ENCODE measurements around the gene CCNYL1. TPM values are rescaled to one million over a fixed set of nuclear protein-coding genes. Genes with fewer than 3 reads are reported as not detected.

Gene CCNYL1
- total and polyA plus RNA-seq, 2 experiments from 2014 or later: 13.7 to 17.6 TPM

DNA sequence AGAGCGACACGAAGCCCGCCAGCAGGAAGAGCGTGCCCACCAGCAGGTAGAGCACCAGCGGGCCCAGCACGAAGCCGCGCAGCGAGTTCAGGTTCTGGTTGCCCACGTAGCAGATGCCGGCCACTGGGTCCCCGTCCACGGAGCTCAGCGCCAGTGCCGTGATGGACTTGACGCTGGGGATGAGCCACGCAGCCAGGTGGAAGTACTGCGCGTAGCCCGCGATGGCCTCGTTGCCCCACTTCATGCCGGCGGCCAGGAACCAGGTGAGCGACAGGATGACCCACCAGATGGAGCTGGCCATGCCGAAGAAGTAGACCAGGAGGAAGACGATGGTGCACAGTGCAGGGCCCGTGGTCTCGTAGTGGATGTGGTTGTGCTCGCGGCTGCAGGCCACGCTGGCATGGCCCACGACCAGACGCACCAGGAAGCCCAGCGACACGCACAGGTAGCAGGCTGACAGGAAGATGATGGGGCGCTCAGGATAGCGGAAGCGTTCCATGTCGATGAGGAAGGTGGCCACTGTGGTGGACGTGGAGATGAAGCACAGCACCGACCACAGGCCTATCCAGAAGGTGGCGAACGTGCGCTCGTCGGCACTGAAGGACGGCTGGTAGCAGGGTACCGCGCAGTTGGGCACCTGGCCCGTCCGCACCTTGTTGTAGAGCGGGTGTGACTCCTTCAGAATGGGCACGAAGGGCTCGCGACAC, 56.2 kb downstream of the CCNYL1 start:
- 50% methylated on average over 45 of the region's 56 CpGs for WGBS (ENCODE audit: low lambda C conversion rate, missing lambda C conversion rate)
- H3K27me3 ChIP-seq: no peaks in the 10 kb centered on the region
- H3K36me3 ChIP-seq (replicated peaks; ENCODE audit: insufficient read depth, low read depth): no peaks in the 10 kb centered on the region
- peaks cover 58% of the 10 kb centered on the region for H3K79me2 ChIP-seq
- peaks cover 24% of the 10 kb centered on the region for H3K4me1 ChIP-seq (ENCODE audit: insufficient read depth)
- peak overlapping the region; percentile 97 for H3K27ac ChIP-seq
- H3K9me2 ChIP-seq (replicated peaks; ENCODE audit: insufficient read depth): no peaks in the 10 kb centered on the region
- H2AFZ ChIP-seq: no peak overlapping the region
- H3K4me3 ChIP-seq: peak overlapping the region; percentile 89
- DNase-seq (ENCODE audit: low spot score): peak; percentile 67
- H3K4me2 ChIP-seq: peak overlapping the region; percentile 96
- H4K20me1 ChIP-seq (ENCODE audit: insufficient read depth, poor library complexity, severe bottlenecking): peaks cover 5% of the 10 kb centered on the region
- no peak for TF ChIP-seq EZH2 (IDR thresholded peaks at IDR 0.05; ENCODE audit: borderline replicate concordance)
- TF ChIP-seq, protein P1, sequence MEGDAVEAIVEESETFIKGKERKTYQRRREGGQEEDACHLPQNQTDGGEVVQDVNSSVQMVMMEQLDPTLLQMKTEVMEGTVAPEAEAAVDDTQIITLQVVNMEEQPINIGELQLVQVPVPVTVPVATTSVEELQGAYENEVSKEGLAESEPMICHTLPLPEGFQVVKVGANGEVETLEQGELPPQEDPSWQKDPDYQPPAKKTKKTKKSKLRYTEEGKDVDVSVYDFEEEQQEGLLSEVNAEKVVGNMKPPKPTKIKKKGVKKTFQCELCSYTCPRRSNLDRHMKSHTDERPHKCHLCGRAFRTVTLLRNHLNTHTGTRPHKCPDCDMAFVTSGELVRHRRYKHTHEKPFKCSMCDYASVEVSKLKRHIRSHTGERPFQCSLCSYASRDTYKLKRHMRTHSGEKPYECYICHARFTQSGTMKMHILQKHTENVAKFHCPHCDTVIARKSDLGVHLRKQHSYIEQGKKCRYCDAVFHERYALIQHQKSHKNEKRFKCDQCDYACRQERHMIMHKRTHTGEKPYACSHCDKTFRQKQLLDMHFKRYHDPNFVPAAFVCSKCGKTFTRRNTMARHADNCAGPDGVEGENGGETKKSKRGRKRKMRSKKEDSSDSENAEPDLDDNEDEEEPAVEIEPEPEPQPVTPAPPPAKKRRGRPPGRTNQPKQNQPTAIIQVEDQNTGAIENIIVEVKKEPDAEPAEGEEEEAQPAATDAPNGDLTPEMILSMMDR (IDR thresholded peaks at IDR 0.05; ENCODE audit: poor library complexity): peak; percentile 47
- no peaks in the 10 kb centered on the region for H3K9me3 ChIP-seq (ENCODE audit: low read depth)

DNA sequence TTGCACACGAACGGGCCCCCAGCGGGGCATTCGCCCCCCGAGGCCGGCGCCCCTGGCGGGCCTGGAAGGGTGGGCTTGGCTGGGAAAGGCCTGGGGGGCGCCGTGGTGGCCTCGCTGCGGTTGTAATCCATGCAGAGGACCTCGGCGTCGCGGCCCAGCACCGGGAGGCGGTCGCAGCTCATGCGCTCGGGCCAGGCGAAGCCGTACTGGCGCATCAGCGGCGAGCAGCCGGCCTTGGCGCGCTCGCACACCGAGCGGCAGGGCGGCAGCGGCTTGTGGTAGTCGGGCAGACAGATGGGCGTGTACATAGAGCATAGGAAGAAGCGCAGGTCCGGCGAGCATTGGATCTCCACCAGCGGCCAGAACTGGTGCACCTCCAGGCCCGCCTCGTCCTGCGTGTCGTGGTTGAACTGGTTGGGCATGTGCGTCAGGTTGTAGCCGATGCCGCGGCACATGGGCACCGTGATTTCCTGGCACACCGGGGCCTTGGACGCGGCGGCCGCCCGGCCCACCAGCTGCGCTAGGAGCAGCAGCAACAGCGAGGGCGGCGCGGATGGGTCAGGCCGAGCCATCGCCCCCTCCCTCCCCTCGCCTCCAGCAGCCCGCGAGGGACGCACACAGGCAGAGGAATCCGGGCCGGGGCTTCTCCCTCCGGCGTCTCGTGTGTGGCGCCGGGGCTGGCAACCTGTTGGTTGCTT, 56.9 kb downstream of the CCNYL1 start:
- peak overlapping the region; percentile 85 for H2AFZ ChIP-seq
- no peaks in the 10 kb centered on the region for H3K27me3 ChIP-seq
- H3K4me3 ChIP-seq: peak overlapping the region; percentile 89
- H3K4me1 ChIP-seq (ENCODE audit: insufficient read depth): peaks cover 17% of the 10 kb centered on the region
- peak; percentile 62 for DNase-seq (ENCODE audit: low spot score)
- WGBS (ENCODE audit: low lambda C conversion rate, missing lambda C conversion rate): 2% methylated on average over 59 of the region's 73 CpGs
- peak overlapping the region; percentile 97 for H3K27ac ChIP-seq
- no peaks in the 10 kb centered on the region for H3K9me2 ChIP-seq (replicated peaks; ENCODE audit: insufficient read depth)
- no peaks in the 10 kb centered on the region for H3K36me3 ChIP-seq (replicated peaks; ENCODE audit: insufficient read depth, low read depth)
- H3K9me3 ChIP-seq (ENCODE audit: low read depth): no peaks in the 10 kb centered on the region
- TF ChIP-seq, protein P1 (IDR thresholded peaks at IDR 0.05; ENCODE audit: poor library complexity): no peak
- TF ChIP-seq EZH2 (IDR thresholded peaks at IDR 0.05; ENCODE audit: borderline replicate concordance): no peak
- TF ChIP-seq EZH2phosphoT487 (IDR thresholded peaks at IDR 0.05; ENCODE audit: low read depth, severe bottlenecking, unreplicated experiment): no peak
- H3K79me2 ChIP-seq: peaks cover 51% of the 10 kb centered on the region
- peaks cover 5% of the 10 kb centered on the region for H4K20me1 ChIP-seq (ENCODE audit: insufficient read depth, poor library complexity, severe bottlenecking)
- H3K4me2 ChIP-seq: peak overlapping the region; percentile 96

DNA sequence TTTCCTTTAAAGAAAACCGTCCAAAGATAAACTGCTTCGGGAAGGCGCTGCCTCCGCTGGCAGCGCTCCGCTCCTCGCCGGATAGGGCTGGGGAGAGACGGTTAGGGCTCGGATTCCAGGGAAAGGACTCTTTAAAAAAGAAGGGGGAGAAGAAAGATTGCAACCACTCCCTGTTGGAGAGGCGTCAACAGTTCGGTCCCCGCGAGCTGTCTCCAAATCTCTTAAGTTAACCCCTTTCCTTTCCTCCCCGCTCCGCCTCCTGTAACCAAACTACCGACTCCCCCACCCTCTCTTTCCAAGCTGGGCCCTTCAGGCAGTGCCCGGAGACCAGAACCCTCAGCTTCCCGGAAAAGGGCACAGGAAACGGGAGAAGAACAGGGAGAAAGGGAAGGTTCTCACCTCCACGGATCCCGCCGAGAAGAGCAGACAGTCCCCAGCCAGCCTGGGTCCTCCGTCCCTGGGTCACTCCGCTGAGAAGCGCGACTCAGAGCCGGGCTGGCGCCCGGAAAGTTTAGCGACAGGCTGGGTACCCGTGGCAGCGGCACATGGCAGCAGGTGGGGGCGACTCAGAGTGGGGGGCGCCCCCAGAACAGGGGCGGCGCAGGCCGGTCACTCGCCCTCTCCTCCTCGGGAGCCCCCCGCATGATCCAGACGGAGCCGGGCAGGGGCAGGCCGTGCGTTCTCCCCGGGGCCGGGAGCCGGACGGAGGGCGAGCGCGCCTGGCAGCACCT, 57.6 kb downstream of the CCNYL1 start:
- TF ChIP-seq EZH2phosphoT487 (IDR thresholded peaks at IDR 0.05; ENCODE audit: low read depth, severe bottlenecking, unreplicated experiment) (no peak), EZH2 (IDR thresholded peaks at IDR 0.05; ENCODE audit: borderline replicate concordance) (no peak)
- TF ChIP-seq, protein P1 (IDR thresholded peaks at IDR 0.05; ENCODE audit: poor library complexity): no peak
- WGBS (ENCODE audit: low lambda C conversion rate, missing lambda C conversion rate): 1% methylated on average over 47 of the region's 52 CpGs
- H2AFZ ChIP-seq: peak overlapping the region; percentile 85
- no peaks in the 10 kb centered on the region for H3K27me3 ChIP-seq
- peaks cover 5% of the 10 kb centered on the region for H4K20me1 ChIP-seq (ENCODE audit: insufficient read depth, poor library complexity, severe bottlenecking)
- H3K4me2 ChIP-seq: peak overlapping the region; percentile 96
- peaks cover 44% of the 10 kb centered on the region for H3K79me2 ChIP-seq
- H3K27ac ChIP-seq: peak overlapping the region; percentile 97
- DNase-seq (ENCODE audit: low spot score): peak; percentile 50
- H3K9me3 ChIP-seq (ENCODE audit: low read depth): no peaks in the 10 kb centered on the region
- no peaks in the 10 kb centered on the region for H3K9me2 ChIP-seq (replicated peaks; ENCODE audit: insufficient read depth)
- no peaks in the 10 kb centered on the region for H3K36me3 ChIP-seq (replicated peaks; ENCODE audit: insufficient read depth, low read depth)
- peak overlapping the region; percentile 89 for H3K4me3 ChIP-seq
- H3K4me1 ChIP-seq (ENCODE audit: insufficient read depth): peaks cover 12% of the 10 kb centered on the region
